GM10847 (cell line): ENCODE data around the gene TMC3.

Source experiments
- POLR2A ChIP-seq: IDR thresholded peaks from 2 replicates; pipeline ENCODE4 v1.6.1; 2011; ENCODE audit not compliant: insufficient read length; ENCODE audit errors: extremely low read depth

TMC3 gene

DNA sequence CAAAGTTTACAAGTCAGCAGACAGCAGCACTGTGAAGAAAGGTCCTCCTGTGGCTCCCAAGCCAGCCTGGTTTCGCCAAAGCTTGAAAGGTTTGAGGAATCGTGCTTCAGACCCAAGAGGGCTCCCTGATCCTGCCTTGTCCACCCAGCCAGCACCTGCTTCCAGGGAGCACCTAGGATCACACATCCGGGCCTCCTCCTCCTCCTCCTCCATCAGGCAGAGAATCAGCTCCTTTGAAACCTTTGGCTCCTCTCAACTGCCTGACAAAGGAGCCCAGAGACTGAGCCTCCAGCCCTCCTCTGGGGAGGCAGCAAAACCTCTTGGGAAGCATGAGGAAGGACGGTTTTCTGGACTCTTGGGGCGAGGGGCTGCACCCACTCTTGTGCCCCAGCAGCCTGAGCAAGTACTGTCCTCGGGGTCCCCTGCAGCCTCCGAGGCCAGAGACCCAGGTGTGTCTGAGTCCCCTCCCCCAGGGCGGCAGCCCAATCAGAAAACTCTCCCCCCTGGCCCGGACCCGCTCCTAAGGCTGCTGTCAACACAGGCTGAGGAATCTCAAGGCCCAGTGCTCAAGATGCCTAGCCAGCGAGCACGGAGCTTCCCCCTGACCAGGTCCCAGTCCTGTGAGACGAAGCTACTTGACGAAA is 74.3 kb downstream of the TMC3 start:
- TF ChIP-seq POLR2A, result no peak

DNA sequence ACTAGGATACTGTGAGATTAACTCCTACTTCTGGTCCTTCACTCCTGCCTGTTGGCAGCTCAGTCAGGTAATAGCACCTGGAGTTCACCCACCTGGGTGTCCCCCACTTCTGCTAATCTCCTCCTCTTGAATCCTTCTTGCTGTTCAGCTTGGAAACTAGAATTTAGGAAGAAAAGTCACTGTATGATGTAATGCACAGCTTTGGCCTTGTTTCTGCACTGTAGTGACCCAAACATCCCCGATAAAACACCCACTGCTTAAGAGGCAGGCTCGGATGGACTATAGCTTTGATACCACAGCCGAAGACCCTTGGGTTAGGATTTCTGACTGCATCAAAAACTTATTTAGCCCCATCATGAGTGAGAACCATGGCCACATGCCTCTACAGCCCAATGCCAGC is 74.9 kb downstream of the TMC3 start:
- no peak for TF ChIP-seq POLR2A

DNA sequence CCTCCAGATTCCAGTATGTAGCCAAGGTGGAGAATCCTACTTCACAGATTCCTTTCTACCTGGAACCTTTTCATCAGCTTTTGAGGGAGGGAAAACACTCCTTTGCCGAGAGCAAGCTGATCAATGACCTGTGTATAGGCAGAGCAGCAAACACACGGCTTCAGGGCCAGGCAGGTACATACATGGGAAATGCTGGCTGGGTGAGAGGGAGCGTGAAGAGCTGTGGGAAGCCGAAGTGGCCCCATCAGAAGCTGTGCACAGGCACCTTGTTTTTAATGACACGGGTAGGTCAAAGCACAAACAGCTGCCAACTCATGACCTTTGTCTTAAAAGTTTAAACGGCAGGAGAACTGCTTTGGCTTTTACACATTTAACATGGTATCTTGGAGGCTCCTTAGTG is 75.4 kb downstream of the TMC3 start:
- no peak for TF ChIP-seq POLR2A

DNA sequence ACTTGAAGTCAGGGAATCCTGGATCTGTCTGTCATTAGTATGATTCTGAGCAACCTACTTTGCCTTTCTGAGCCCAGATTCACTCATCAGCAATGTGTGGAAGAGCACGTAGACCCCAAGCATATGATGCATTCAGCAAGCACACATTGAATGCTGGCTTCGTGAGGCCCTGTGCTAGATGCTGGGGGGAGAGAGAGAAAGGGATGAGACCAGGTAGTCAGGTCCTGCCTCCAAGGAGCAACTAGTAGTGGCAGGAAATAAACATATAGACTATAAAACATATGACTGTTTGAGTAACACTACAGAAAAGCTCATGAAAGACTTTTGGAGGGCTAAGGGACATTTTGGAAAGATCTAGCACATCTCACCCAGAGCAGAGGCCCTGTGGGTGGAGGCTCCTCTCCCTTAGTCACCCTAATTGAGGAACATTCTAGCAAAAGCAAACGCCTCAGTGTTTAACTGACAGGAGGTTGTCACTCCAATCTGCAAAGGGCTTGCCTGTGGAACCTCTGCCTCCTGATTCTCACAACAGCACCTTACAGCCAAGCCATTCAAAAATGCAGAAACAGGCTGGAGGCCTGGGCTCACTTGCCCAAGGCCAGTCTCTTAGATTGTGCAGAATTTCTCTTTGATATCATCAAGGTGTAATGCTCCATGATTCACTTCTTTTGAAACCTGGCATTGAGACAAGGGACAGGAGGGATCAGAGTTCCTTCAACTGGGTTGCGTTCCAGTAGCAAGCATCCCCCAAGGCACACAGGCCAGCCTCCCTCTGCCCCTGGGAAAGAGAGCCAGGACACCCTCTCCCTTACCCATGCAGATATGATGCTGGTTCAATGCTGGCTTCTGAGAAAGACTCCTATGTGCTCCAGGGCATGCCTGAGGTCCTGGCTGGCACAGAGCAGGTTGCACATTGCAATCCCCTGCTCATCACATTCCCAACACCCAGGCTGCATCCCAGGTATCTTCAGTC is 76.1 kb downstream of the TMC3 start:
- no peak for TF ChIP-seq POLR2A

DNA sequence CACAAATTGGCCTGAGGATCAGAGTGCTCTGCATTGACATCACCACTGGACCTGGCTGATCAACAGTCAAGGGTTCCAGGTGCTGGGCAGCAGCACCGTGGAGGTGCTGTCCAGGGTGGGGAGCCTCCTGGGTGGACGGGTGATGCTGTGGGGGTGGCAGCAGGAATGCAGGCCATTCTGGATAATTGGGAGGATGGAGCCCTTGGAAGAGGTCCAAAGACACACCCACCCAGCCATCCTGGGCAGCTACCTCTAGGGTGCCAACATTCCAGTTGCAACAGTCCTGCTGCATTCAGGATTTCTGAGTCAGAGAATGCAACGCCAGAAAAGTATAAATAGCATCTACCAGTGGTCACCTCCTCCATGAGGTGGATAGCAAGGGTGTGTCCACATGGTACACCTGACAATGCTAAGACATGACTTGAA is 76.9 kb downstream of the TMC3 start:
- no peak for TF ChIP-seq POLR2A

DNA sequence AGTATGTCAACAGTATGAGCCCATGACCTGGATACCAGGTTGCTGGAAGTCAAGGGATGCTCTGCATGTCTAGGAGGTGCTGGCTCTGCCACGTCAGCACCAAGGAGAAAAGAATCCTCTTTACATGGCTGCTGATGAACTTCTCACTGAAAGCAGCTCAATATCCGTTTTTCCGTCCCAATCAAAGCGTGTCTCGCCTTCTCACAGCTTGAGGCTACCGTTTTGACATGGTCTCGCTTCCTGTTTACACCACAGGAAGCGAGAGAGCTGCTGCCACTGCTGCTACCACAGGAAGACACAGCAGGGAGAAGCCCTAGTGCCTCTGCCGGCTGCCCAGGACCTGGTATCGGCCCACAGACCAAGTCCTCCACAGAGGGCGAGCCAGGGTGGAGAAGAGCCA is 77.3 kb downstream of the TMC3 start:
- TF ChIP-seq POLR2A, result peak; percentile 30

DNA sequence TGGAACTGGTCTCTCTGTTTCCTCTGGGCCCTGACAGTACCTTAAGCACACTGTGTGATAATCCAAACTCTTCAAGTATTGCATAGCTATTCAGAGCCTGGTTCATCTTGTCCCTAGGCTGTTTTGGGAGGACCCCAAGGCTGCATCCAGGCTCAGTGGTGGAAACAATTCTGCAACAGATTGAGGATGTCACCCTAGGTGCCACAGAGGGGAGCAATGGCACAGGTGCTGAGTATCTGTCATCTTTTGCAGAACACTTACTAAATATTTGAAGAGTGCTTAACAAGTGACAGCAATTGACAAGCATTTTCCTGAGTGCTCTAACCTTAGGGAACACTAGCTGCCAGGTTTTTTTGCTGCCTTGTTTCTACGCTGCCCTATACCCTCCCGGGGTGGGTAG is 77.8 kb downstream of the TMC3 start:
- no peak for TF ChIP-seq POLR2A

DNA sequence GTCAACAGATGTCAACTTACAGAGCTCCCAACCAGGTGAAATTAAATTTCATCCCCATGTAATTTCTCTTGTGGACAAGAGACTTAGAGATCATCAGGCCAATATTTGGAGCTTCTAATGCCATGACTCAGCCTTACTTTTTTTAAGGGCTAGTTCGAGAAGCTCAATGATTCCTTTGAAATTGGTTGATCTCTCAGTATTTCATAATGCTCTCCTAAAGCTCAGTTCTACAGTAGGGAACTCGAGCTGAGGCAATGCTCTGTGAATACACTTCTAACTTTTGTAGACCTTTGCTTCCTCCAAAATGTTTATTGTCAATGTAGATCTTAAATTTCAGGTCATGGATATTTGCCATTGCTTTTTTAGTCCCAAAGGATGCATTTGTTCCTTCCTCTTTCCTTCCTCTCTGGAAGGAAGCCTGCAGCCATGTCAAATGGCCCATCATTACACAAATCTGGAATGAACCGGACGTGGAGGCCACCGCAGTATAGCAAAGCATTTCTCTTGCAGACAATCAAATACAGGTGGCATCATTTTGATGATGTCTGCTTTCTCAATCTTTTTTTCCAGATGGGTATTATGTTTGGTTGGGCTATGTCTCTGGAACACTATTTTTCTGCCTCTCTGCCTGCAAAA is 78.4 kb downstream of the TMC3 start:
- no peak for TF ChIP-seq POLR2A

DNA sequence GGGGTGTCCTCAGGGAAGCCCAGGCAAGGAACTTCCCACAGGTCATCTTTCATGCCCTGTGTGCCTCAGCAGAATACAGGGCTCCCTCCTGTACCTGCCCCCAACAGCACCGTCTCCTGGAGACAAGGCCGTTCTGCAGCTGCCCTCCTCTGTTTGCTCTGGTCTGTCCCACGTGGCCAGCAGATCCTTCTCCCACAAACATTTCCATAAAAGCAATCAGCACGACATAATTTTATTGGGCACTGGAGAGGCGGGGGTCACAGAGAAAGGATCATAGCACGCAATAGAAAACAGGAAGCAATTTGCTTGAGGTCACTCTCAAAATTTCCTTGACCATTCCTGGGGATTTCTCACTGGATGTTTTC is 79.5 kb downstream of the TMC3 start:
- no peak for TF ChIP-seq POLR2A

DNA sequence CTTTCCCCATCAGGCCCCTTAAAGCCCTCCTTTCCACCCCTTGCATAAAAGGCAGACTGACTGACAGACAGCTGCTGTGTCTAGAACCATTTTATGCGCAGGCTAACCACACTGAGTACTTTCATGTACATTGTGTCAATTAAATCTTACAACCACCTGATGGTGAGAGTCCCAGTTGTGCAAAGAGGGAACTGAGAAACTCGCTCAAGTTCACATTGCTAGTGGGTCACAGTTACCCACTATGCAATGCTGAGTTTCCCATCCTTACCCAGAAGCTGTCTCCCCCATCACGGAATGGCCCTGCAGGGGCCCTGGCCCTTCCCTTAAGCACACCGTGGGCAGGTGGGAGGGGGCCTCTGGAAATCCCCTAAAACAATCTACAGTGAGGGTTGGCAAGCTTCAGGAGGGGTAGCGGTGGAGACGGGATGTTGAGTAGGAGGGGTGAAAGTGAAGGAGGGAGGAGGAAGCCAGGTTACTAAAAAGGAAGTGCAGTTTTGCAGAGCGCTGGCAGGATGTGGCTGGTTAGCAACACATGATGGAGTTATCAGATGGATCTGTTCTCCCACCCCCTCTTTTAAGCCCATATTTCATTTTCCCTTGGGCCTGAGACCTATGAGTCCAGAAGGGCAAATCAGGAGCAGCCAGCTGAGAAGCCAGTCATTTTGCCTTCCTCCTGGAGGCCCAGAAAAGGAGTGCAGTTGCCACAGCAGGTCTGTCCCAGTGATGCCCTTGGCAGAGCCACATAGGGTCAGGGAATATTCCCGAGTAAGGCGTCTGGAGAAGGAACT is 80.1 kb downstream of the TMC3 start:
- peak; percentile 23 for TF ChIP-seq POLR2A

DNA sequence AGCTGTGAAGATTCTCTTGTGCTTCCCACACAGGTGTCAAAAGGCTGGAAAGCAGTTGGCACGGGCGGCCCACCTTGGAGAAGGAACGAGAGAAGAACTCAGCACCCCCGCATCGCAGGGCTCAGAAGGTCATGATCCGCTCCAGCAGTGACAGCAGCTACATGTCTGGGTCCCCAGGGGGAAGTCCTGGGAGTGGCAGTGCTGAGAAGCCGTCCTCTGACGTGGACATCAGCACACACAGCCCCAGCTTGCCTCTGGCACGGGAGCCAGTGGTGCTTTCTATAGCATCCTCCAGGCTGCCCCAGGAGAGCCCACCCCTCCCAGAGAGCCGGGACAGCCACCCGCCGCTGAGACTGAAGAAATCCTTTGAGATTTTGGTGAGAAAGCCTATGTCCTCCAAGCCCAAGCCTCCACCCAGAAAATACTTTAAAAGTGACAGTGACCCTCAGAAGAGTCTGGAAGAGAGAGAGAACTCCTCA is 81.5 kb downstream of the TMC3 start:
- TF ChIP-seq POLR2A, result peak; percentile 48

DNA sequence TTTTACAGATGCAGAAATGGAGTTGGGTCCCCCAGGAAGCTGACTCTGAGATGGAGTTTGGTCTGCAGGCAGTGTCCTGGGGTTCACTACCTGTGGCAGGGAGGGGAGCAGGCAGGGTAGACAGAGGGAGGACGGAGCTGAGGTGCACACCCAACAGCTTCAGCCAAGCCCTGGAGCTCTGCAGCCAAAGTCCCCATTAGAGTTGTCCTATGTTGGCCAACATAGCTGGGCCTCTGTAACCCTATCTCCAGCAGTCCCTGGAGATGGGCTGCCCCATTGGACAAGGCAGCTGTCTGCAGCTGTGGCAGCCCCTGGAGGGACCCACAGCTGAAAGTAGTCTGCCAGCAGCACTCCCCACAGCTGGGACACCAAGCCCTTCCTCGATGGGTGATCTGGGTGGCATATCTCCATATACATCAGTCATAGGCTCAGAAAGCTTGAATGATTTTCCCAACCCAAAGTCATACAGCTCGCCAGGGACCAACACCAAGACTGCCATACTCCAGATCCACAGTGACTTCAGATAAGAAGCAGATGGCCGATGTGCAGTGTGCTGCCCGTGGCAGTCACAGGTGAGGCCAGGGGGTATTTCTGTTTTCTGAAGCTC is 82.0 kb downstream of the TMC3 start:
- no peak for TF ChIP-seq POLR2A

DNA sequence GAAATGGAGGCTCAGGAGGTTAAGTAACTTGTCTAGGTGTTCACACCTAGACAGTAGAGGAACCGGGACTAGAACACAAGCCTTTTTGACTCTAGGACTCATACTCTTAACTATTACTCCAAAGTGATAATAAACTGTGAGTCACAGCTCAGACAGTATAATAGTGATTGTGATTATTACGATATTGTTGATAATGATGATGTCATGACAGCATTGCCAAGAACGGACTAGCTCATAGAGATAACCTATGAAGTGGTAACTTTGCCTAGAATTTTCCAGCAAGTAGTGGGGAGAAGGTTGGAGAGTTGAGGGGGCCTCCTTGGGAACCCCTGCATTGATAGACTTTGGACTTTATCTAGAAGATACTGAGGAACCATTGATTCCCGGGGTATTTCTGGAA is 84.1 kb downstream of the TMC3 start:
- no peak for TF ChIP-seq POLR2A

DNA sequence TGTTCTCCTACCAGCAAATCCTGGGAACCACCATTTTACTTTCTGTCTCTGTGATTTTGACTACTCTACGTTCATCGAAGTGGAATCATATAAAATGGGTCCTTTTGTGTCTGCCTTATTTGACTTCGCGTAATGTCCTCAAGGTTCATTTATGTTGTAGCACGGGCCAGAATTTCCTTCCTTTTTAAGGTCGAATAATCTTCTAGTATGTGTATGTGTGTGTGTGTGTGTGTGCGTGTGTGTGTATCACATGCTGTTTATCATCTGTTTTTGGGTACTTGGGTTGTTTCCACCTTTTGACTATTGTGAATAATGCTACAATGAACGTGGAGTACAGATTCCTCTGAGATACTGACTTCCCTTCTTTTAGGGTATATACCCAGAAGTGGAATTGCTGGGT is 85.4 kb downstream of the TMC3 start:
- no peak for TF ChIP-seq POLR2A

DNA sequence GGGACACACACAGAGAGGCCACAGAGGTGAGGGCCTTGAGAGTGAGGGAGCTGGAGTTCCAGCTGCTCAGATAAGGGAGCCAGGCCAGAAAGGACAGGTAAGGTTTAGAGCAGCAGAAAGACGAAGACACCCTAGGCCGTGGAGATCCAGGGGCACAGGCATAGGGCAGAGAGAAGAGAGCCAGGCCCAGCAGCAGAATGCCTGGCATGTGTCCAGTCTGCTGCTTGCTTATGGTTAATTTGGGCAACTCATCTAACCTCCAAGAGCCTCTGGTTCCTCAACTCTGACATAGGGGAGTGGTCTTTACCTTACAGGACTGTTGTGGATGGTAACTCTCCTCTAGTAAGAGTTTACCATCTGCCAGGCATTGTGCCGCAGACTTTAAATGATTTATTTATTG is 86.0 kb downstream of the TMC3 start:
- TF ChIP-seq POLR2A, result no peak

DNA sequence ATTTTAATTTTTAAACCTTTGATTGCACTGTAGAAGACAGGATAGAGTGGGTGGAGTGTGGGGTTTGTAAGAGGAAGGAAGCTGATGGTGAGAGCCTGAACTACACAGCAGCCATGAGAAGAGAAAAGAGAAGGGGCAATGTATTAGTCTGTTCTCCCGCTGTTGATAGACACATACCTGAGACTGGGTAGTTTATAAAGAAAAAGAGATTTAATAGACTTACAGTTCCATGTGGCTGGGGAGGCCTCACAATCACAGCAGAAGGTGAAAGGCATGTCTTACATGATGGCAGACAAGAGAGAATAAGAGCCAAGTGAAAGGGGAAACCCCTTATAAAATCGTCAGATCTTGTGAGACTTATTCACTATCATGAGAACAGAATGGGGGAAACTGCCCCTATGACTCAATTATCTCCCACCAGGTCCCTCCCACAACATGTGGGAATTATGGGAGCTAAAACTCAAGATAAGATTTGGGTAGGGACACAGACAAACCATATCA is 87.3 kb downstream of the TMC3 start:
- no peak for TF ChIP-seq POLR2A
